GM23338 (cell line): ENCODE measurements around the gene MEF2D. TPM values are rescaled to one million over a fixed set of nuclear protein-coding genes. Genes with fewer than 3 reads are reported as not detected.

Experiments used
- ATAC-seq: fragments of 200-7000 bp; cut with Tn5 transposase; 3 replicates; pipeline ENCODE4 v1.9.1; 2020
- DNase-seq: peaks from one replicate; pipeline ENCODE4 v3.0.0-alpha.2; 2015; ENCODE audit warnings: low spot score
- H2AFZ ChIP-seq: fragments of 200-600 bp; sonication (generic); 2 replicates; pipeline ENCODE4 v1.8.0; 2016; ENCODE audit warnings: antibody characterized with exemption, mild to moderate bottlenecking, moderate library complexity
- H3F3A ChIP-seq: fragments of 200-600 bp; sonication (generic); replicated peaks from 2 replicates; pipeline ENCODE4 v1.8.0; 2017; ENCODE audit warnings: antibody characterized with exemption, mixed run types, low read depth
- H3K27ac ChIP-seq: fragments of 200-600 bp; sonication (generic); 2 replicates; pipeline ENCODE4 v1.6.1; 2016; ENCODE audit warnings: low read depth
- H3K27me3 ChIP-seq: fragments of 200-600 bp; sonication (generic); 2 replicates; pipeline ENCODE4 v1.8.0; 2016; ENCODE audit warnings: mild to moderate bottlenecking, mixed run types, moderate library complexity; ENCODE audit not compliant: insufficient read depth
- H3K36me3 ChIP-seq: fragments of 200-600 bp; sonication (generic); 2 replicates; pipeline ENCODE4 v1.8.0; 2016; ENCODE audit warnings: mild to moderate bottlenecking; ENCODE audit not compliant: insufficient read depth
- H3K4me1 ChIP-seq: fragments of 200-600 bp; sonication (generic); 2 replicates; pipeline ENCODE4 v1.8.0; 2016; ENCODE audit warnings: mild to moderate bottlenecking, moderate library complexity; ENCODE audit not compliant: insufficient read depth
- H3K4me2 ChIP-seq: fragments of 200-600 bp; sonication (generic); 2 replicates; pipeline ENCODE4 v1.7.1; 2017; ENCODE audit warnings: mixed run types
- H3K4me3 ChIP-seq: fragments of 200-600 bp; sonication (generic); 2 replicates; pipeline ENCODE4 v1.6.1; 2016; ENCODE audit warnings: mixed run types
- H3K79me2 ChIP-seq: fragments of 200-600 bp; sonication (generic); replicated peaks from 2 replicates; pipeline ENCODE4 v1.8.0; 2017; ENCODE audit warnings: mild to moderate bottlenecking; ENCODE audit not compliant: insufficient read depth
- H3K9me2 ChIP-seq: fragments of 200-600 bp; sonication (generic); 2 replicates; pipeline ENCODE4 v1.8.0; 2017; ENCODE audit not compliant: insufficient read depth
- H4K20me1 ChIP-seq: fragments of 200-600 bp; sonication (generic); replicated peaks from 2 replicates; pipeline ENCODE4 v1.8.0; 2017; ENCODE audit warnings: mild to moderate bottlenecking; ENCODE audit not compliant: insufficient read depth
- H3K27ac Mint-ChIP-seq: 2 replicates; pipeline ENCODE4 v1.8.0; 2020; ENCODE audit warnings: inconsistent platforms, mild to moderate bottlenecking, moderate library complexity, mixed read lengths
- H3K27me3 Mint-ChIP-seq: 3 replicates; pipeline ENCODE4 v1.8.0; 2022; ENCODE audit warnings: low read depth, mild to moderate bottlenecking, moderate library complexity, mixed read lengths, inconsistent platforms; ENCODE audit not compliant: insufficient read depth, poor library complexity
- H3K36me3 Mint-ChIP-seq: 3 replicates; pipeline ENCODE4 v1.8.0; 2021; ENCODE audit warnings: low read depth, mild to moderate bottlenecking, inconsistent platforms, moderate library complexity, mixed read lengths
- H3K4me1 Mint-ChIP-seq: 3 replicates; pipeline ENCODE4 v1.8.0; 2020; ENCODE audit warnings: mild to moderate bottlenecking, inconsistent platforms, mixed read lengths
- H3K4me3 Mint-ChIP-seq: 3 replicates; pipeline ENCODE4 v1.8.0; 2021; ENCODE audit warnings: moderate library complexity, mild to moderate bottlenecking, inconsistent platforms, mixed read lengths
- H3K9me3 Mint-ChIP-seq: 3 replicates; pipeline ENCODE4 v1.8.0; 2020; ENCODE audit warnings: moderate library complexity, mild to moderate bottlenecking, inconsistent platforms, mixed read lengths
- CREB1 ChIP-seq: fragments of 250-450 bp; sonication (Bioruptor Pico); IDR thresholded peaks from 2 replicates; pipeline ENCODE4 v1.5.0; 2020; ENCODE audit warnings: low read depth, mild to moderate bottlenecking, moderate library complexity
- EZH2 ChIP-seq: fragments of 200-600 bp; sonication (generic); IDR thresholded peaks from one replicate; pipeline ENCODE4 v1.8.0; 2017; ENCODE audit warnings: antibody characterized with exemption, mild to moderate bottlenecking, low read depth; ENCODE audit not compliant: unreplicated experiment
- EZH2phosphoT487 ChIP-seq: fragments of 200-600 bp; sonication (generic); IDR thresholded peaks from one replicate; pipeline ENCODE4 v1.8.1; 2018; ENCODE audit warnings: antibody characterized with exemption; ENCODE audit not compliant: unreplicated experiment
- NANOG ChIP-seq: IDR thresholded peaks from 2 replicates; pipeline ENCODE4 v1.6.1; 2016; ENCODE audit warnings: antibody characterized with exemption, borderline replicate concordance
- POLR2AphosphoS5 ChIP-seq: IDR thresholded peaks from 2 replicates; pipeline ENCODE4 v1.6.1; 2016; ENCODE audit warnings: antibody characterized with exemption, low read depth
- STAT1 ChIP-seq: IDR thresholded peaks from one replicate; pipeline ENCODE4 v1.6.1; 2016; ENCODE audit warnings: antibody characterized with exemption; ENCODE audit not compliant: unreplicated experiment
- ZNF114 ChIP-seq: fragments of 250-450 bp; sonication (Bioruptor Pico); IDR thresholded peaks from 2 replicates; pipeline ENCODE4 v1.5.0; 2020; ENCODE audit warnings: mild to moderate bottlenecking, moderate library complexity
- polyA plus RNA-seq: library from polyadenylated mRNA; unstranded; fragments of >200 nt; fragmentation: Nextera tagmentation; extraction: Ambion mirVana; gene quantifications from 2 replicates; pipeline ENCODE4 v1.2.1, GENCODE V29; 2016
- total RNA-seq: library from RNA; depleted of rRNA; stranded (reverse); fragments of >200 nt; shearing (Covaris generic); gene quantifications from 2 replicates; pipeline ENCODE4 v1.2.3, GENCODE V29; 2014
- TF ChIP-seq, protein P1 (sequence below): fragments of 250-450 bp; sonication (Bioruptor Pico); IDR thresholded peaks from 2 replicates; pipeline ENCODE4 v1.5.0; 2020; ENCODE audit warnings: mild to moderate bottlenecking, moderate library complexity
- TF ChIP-seq, protein P2 (sequence below): IDR thresholded peaks from 2 replicates; pipeline ENCODE4 v1.6.1; 2016; ENCODE audit warnings: antibody characterized with exemption

MEF2D gene
- total and polyA plus RNA-seq, 2 experiments from 2014 or later: 10.6 to 15.5 TPM

DNA sequence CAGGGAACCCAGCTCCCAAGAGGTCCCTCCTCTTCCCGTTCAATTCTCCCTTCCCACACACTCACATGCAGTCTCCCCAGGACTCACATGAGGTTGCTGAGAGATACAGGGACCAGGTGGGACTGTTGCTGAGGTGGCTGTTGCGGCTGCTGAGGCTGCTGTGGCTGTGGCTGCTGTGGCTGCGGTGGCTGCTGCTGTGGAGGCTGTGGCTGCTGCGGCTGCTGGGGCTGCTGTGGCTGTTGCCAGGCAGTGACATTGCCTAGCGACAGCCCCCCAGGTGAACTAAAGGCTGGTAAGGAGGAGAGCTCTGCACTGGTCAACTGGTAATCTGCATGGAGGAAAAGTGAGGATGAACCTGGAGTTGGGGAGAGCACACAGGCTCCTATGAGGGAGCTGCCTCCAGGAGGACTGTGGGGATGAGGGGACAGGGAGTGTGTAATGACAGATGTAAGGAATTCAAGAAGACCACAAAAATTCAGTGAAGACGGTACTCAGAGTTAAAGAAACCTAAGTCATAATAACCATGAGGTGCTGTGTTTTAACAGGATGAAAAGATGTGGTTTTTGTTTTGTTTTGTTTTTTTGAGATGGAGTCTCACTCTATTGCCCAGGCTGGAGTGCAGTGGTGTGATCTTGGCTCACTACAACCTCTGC, 31.8 kb downstream of the MEF2D start (continued):
- TF ChIP-seq, protein P1, sequence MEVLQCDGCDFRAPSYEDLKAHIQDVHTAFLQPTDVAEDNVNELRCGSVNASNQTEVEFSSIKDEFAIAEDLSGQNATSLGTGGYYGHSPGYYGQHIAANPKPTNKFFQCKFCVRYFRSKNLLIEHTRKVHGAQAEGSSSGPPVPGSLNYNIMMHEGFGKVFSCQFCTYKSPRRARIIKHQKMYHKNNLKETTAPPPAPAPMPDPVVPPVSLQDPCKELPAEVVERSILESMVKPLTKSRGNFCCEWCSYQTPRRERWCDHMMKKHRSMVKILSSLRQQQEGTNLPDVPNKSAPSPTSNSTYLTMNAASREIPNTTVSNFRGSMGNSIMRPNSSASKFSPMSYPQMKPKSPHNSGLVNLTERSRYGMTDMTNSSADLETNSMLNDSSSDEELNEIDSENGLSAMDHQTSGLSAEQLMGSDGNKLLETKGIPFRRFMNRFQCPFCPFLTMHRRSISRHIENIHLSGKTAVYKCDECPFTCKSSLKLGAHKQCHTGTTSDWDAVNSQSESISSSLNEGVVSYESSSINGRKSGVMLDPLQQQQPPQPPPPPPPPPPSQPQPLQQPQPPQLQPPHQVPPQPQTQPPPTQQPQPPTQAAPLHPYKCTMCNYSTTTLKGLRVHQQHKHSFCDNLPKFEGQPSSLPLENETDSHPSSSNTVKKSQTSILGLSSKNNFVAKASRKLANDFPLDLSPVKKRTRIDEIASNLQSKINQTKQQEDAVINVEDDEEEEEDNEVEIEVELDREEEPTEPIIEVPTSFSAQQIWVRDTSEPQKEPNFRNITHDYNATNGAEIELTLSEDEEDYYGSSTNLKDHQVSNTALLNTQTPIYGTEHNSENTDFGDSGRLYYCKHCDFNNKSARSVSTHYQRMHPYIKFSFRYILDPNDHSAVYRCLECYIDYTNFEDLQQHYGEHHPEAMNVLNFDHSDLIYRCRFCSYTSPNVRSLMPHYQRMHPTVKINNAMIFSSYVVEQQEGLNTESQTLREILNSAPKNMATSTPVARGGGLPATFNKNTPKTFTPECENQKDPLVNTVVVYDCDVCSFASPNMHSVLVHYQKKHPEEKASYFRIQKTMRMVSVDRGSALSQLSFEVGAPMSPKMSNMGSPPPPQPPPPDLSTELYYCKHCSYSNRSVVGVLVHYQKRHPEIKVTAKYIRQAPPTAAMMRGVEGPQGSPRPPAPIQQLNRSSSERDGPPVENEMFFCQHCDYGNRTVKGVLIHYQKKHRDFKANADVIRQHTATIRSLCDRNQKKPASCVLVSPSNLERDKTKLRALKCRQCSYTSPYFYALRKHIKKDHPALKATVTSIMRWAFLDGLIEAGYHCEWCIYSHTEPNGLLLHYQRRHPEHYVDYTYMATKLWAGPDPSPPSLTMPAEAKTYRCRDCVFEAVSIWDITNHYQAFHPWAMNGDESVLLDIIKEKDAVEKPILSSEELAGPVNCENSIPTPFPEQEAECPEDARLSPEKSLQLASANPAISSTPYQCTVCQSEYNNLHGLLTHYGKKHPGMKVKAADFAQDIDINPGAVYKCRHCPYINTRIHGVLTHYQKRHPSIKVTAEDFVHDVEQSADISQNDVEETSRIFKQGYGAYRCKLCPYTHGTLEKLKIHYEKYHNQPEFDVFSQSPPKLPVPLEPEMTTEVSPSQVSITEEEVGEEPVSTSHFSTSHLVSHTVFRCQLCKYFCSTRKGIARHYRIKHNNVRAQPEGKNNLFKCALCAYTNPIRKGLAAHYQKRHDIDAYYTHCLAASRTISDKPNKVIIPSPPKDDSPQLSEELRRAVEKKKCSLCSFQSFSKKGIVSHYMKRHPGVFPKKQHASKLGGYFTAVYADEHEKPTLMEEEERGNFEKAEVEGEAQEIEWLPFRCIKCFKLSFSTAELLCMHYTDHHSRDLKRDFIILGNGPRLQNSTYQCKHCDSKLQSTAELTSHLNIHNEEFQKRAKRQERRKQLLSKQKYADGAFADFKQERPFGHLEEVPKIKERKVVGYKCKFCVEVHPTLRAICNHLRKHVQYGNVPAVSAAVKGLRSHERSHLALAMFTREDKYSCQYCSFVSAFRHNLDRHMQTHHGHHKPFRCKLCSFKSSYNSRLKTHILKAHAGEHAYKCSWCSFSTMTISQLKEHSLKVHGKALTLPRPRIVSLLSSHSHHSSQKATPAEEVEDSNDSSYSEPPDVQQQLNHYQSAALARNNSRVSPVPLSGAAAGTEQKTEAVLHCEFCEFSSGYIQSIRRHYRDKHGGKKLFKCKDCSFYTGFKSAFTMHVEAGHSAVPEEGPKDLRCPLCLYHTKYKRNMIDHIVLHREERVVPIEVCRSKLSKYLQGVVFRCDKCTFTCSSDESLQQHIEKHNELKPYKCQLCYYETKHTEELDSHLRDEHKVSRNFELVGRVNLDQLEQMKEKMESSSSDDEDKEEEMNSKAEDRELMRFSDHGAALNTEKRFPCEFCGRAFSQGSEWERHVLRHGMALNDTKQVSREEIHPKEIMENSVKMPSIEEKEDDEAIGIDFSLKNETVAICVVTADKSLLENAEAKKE (CRISPR knock-in tag): no peak

DNA sequence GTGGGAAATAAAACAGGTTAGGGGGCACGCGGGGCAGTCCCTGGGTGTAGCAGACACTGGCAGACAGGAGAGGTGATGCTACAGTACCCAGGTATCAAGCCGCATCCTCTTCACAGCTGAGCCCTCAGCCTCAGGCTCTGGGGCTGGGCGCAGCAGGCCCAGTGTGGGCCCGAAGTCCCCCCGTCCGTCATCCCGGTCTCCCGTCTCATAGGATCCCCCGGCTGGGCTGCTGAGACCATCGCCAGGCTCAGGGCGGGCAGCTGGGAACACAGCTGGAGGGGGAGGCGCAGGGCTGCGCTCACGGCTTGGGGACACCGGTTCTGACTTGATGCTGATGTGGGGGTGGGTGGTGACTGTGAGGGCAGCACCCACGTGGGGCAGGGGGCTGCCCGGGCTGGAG, 32.7 kb downstream of the MEF2D start:
- H3K4me2 ChIP-seq: no peak overlapping the region
- DNase-seq (no peak), ATAC-seq (no peak)
- H3K27ac ChIP-seq: no peak overlapping the region
- H3F3A ChIP-seq: no peaks in the 10 kb centered on the region
- H3K79me2 ChIP-seq: no peaks in the 10 kb centered on the region
- Mint-ChIP-seq H3K9me3 (no peaks in the 10 kb centered on the region; the same call in 2 of the 3 replicates), H3K4me3 (no peak overlapping the region), H3K4me1 (peaks cover 37% of the 10 kb centered on the region), H3K36me3 (peaks cover 17% of the 10 kb centered on the region), H3K27me3 (peaks cover 14% of the 10 kb centered on the region), H3K27ac (no peak overlapping the region)
- no peaks in the 10 kb centered on the region for H3K36me3 ChIP-seq
- H3K4me3 ChIP-seq: no peak overlapping the region
- H3K27me3 ChIP-seq: no peaks in the 10 kb centered on the region
- H2AFZ ChIP-seq: no peak overlapping the region
- peaks cover 31% of the 10 kb centered on the region for H3K4me1 ChIP-seq
- H3K9me2 ChIP-seq: no peaks in the 10 kb centered on the region
- H4K20me1 ChIP-seq: no peaks in the 10 kb centered on the region
- TF ChIP-seq ZNF114 (CRISPR knock-in tag): no peak
- TF ChIP-seq, protein P2, sequence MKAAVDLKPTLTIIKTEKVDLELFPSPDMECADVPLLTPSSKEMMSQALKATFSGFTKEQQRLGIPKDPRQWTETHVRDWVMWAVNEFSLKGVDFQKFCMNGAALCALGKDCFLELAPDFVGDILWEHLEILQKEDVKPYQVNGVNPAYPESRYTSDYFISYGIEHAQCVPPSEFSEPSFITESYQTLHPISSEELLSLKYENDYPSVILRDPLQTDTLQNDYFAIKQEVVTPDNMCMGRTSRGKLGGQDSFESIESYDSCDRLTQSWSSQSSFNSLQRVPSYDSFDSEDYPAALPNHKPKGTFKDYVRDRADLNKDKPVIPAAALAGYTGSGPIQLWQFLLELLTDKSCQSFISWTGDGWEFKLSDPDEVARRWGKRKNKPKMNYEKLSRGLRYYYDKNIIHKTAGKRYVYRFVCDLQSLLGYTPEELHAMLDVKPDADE: no peak
- no peak for TF ChIP-seq CREB1 (CRISPR knock-in tag)
- no peak for TF ChIP-seq STAT1
- TF ChIP-seq EZH2: no peak
- TF ChIP-seq, protein P1 (CRISPR knock-in tag): no peak
- TF ChIP-seq POLR2AphosphoS5: no peak
- no peak for TF ChIP-seq EZH2phosphoT487
- TF ChIP-seq NANOG: no peak
